Measurements from ENCODE around the gene CERKL.

The CERKL gene

GRCh38 chr2:181660181-181660580 lies 3.3 kb upstream of the CERKL start:
- TF ChIP-seq POU2F2 (IDR thresholded peaks at IDR 0.05; ENCODE audit: low read depth, low read length) (no peak), PAX5 (IDR thresholded peaks at IDR 0.05; ENCODE audit: insufficient read depth, low read length, severe bottlenecking) (no peak), TAF1 (IDR thresholded peaks at IDR 0.05; ENCODE audit: low read depth, low read length) (no peak)
- FAIRE-seq (no peak), DNase-seq (ENCODE audit: insufficient read length, low spot score) (no peak)

GRCh38 chr2:181658444-181658843 lies 1.5 kb upstream of the CERKL start:
- DNase-seq (ENCODE audit: insufficient read length, low spot score) = no peak
- no peak for TF ChIP-seq POLR2A (IDR thresholded peaks at IDR 0.05; ENCODE audit: low read depth, low read length)
- FAIRE-seq = no peak

GRCh38 chr2:181657379-181657778 lies 474 bp upstream of the CERKL start:
- FAIRE-seq = no peak
- no peak for TF ChIP-seq POLR2AphosphoS5 (IDR thresholded peaks at IDR 0.05; ENCODE audit: low read depth, low read length)
- no peak for TF ChIP-seq PAX5 (IDR thresholded peaks at IDR 0.05; ENCODE audit: insufficient read depth, low read length, severe bottlenecking)
- no peak for TF ChIP-seq SPI1 (IDR thresholded peaks at IDR 0.05; ENCODE audit: low read depth, low read length)
- no peak for TF ChIP-seq TAF1 (IDR thresholded peaks at IDR 0.05; ENCODE audit: low read depth, low read length)
- no peak for TF ChIP-seq POLR2A (IDR thresholded peaks at IDR 0.05; ENCODE audit: low read depth, low read length)
- no peak for TF ChIP-seq POU2F2 (IDR thresholded peaks at IDR 0.05; ENCODE audit: low read depth, low read length)
- DNase-seq (ENCODE audit: insufficient read length, low spot score) = no peak

GRCh38 chr2:181655519-181655918 lies 1.4 kb downstream of the CERKL start:
- no peak for DNase-seq (ENCODE audit: insufficient read length, low spot score)
- no peak for FAIRE-seq
- no peak for TF ChIP-seq POLR2AphosphoS5 (IDR thresholded peaks at IDR 0.05; ENCODE audit: low read depth, low read length)
- TF ChIP-seq PAX5 (IDR thresholded peaks at IDR 0.05; ENCODE audit: insufficient read depth, low read length, severe bottlenecking) = no peak
- TF ChIP-seq SPI1 (IDR thresholded peaks at IDR 0.05; ENCODE audit: low read depth, low read length) = no peak
- no peak for TF ChIP-seq POLR2A (IDR thresholded peaks at IDR 0.05; ENCODE audit: low read depth, low read length)
- TF ChIP-seq POU2F2 (IDR thresholded peaks at IDR 0.05; ENCODE audit: low read depth, low read length) = no peak
- no peak for TF ChIP-seq TAF1 (IDR thresholded peaks at IDR 0.05; ENCODE audit: low read depth, low read length)

- TF ChIP-seq POLR2AphosphoS5 (IDR thresholded peaks at IDR 0.05; ENCODE audit: low read depth, low read length) = no peak
- no peak for TF ChIP-seq TAF1 (IDR thresholded peaks at IDR 0.05; ENCODE audit: low read depth, low read length)
- TF ChIP-seq SPI1 (IDR thresholded peaks at IDR 0.05; ENCODE audit: low read depth, low read length) = no peak
- no peak for TF ChIP-seq POLR2A (IDR thresholded peaks at IDR 0.05; ENCODE audit: low read depth, low read length)
- TF ChIP-seq POU2F2 (IDR thresholded peaks at IDR 0.05; ENCODE audit: low read depth, low read length) = no peak
- TF ChIP-seq PAX5 (IDR thresholded peaks at IDR 0.05; ENCODE audit: insufficient read depth, low read length, severe bottlenecking) = no peak
- no peak for FAIRE-seq
Measured at GRCh38 chr2:181649436-181649979, 7.4 kb downstream of the CERKL start.

GRCh38 chr2:181648478-181649155 lies 8.3 kb downstream of the CERKL start:
- FAIRE-seq = no peak
- no peak for TF ChIP-seq SPI1 (IDR thresholded peaks at IDR 0.05; ENCODE audit: low read depth, low read length)
- no peak for TF ChIP-seq PAX5 (IDR thresholded peaks at IDR 0.05; ENCODE audit: insufficient read depth, low read length, severe bottlenecking)
- no peak for TF ChIP-seq POU2F2 (IDR thresholded peaks at IDR 0.05; ENCODE audit: low read depth, low read length)
- TF ChIP-seq TAF1 (IDR thresholded peaks at IDR 0.05; ENCODE audit: low read depth, low read length) = no peak
- no peak for TF ChIP-seq POLR2AphosphoS5 (IDR thresholded peaks at IDR 0.05; ENCODE audit: low read depth, low read length)
- TF ChIP-seq POLR2A (IDR thresholded peaks at IDR 0.05; ENCODE audit: low read depth, low read length) = no peak
- DNase-seq (ENCODE audit: insufficient read length, low spot score) = no peak

More at GRCh38 chr2:181649436-181649979, 7.4 kb downstream of the CERKL start:
- no peak for DNase-seq (ENCODE audit: insufficient read length, low spot score)

GRCh38 chr2:181646415-181646987 lies 10.4 kb downstream of the CERKL start:
- DNase-seq (ENCODE audit: insufficient read length, low spot score) = no peak
- FAIRE-seq = no peak

GRCh38 chr2:181643151-181643550 lies 13.8 kb downstream of the CERKL start:
- FAIRE-seq (no peak), DNase-seq (ENCODE audit: insufficient read length, low spot score) (no peak)
- TF ChIP-seq PAX5 (IDR thresholded peaks at IDR 0.05; ENCODE audit: insufficient read depth, low read length, severe bottlenecking) (no peak), SPI1 (IDR thresholded peaks at IDR 0.05; ENCODE audit: low read depth, low read length) (no peak), POU2F2 (IDR thresholded peaks at IDR 0.05; ENCODE audit: low read depth, low read length) (no peak), TAF1 (IDR thresholded peaks at IDR 0.05; ENCODE audit: low read depth, low read length) (no peak), POLR2A (IDR thresholded peaks at IDR 0.05; ENCODE audit: low read depth, low read length) (no peak), POLR2AphosphoS5 (IDR thresholded peaks at IDR 0.05; ENCODE audit: low read depth, low read length) (no peak)

More at GRCh38 chr2:181646415-181646987, 10.4 kb downstream of the CERKL start:
- TF ChIP-seq POU2F2 (IDR thresholded peaks at IDR 0.05; ENCODE audit: low read depth, low read length) = no peak
- no peak for TF ChIP-seq TAF1 (IDR thresholded peaks at IDR 0.05; ENCODE audit: low read depth, low read length)
- no peak for TF ChIP-seq PAX5 (IDR thresholded peaks at IDR 0.05; ENCODE audit: insufficient read depth, low read length, severe bottlenecking)
- TF ChIP-seq POLR2AphosphoS5 (IDR thresholded peaks at IDR 0.05; ENCODE audit: low read depth, low read length) = no peak
- no peak for TF ChIP-seq POLR2A (IDR thresholded peaks at IDR 0.05; ENCODE audit: low read depth, low read length)
- TF ChIP-seq SPI1 (IDR thresholded peaks at IDR 0.05; ENCODE audit: low read depth, low read length) = no peak

- DNase-seq (ENCODE audit: insufficient read length, low spot score) = no peak
- no peak for FAIRE-seq
- TF ChIP-seq POU2F2 (IDR thresholded peaks at IDR 0.05; ENCODE audit: low read depth, low read length) = no peak
- TF ChIP-seq PAX5 (IDR thresholded peaks at IDR 0.05; ENCODE audit: insufficient read depth, low read length, severe bottlenecking) = no peak
- TF ChIP-seq POLR2AphosphoS5 (IDR thresholded peaks at IDR 0.05; ENCODE audit: low read depth, low read length) = no peak
- TF ChIP-seq SPI1 (IDR thresholded peaks at IDR 0.05; ENCODE audit: low read depth, low read length) = no peak
- TF ChIP-seq TAF1 (IDR thresholded peaks at IDR 0.05; ENCODE audit: low read depth, low read length) = no peak
- TF ChIP-seq POLR2A (IDR thresholded peaks at IDR 0.05; ENCODE audit: low read depth, low read length) = no peak
Measured at GRCh38 chr2:181642086-181642485, 14.8 kb downstream of the CERKL start.

Data from GM12891 (cell line).